Thoracic aorta (tissue), 2 donors: ENCODE results near the gene CALHM1. TPM values are rescaled to one million over a fixed set of nuclear protein-coding genes. Genes with fewer than 3 reads are reported as not detected.
A peak's percentile ranks its signal among the peaks of the same experiment; 100 is the strongest.

Experiments used
- ATAC-seq: fragments of 150-250 bp; one replicate; pipeline ENCODE4 v1.8.0; 2017; ENCODE audit warnings: low read depth; ENCODE audit not compliant: insufficient number of reproducible peaks, low FRiP score
- DNase-seq: peaks from one replicate; pipeline ENCODE4 v3.0.0-alpha.2; 2020; ENCODE audit warnings: low spot score
- H3K27ac ChIP-seq, 2 donors: fragments of 200-600 bp; sonication (generic); 1 replicate in 1 of 2; 2 replicates in 1 of 2; pipeline ENCODE4 v1.5.1; 2016; ENCODE audit warnings: mild to moderate bottlenecking in 2 of 2, moderate library complexity in 2 of 2
- H3K27me3 ChIP-seq: fragments of 200-600 bp; sonication (generic); replicated peaks from 2 replicates; pipeline ENCODE4 v1.6.0; 2016; ENCODE audit warnings: mild to moderate bottlenecking; ENCODE audit not compliant: insufficient read depth
- H3K36me3 ChIP-seq: fragments of 200-600 bp; sonication (generic); one replicate; pipeline ENCODE4 v1.5.1; 2016
- H3K4me1 ChIP-seq, 2 donors: fragments of 200-600 bp; sonication (generic); 1 replicate in 1 of 2; 2 replicates in 1 of 2; pipeline versions ENCODE4 v1.5.1 to v1.6.0; 2016; ENCODE audit warnings: low read depth in 2 of 2, mild to moderate bottlenecking in 1 of 2; ENCODE audit not compliant: control insufficient read depth in 1 of 2
- H3K4me3 ChIP-seq: fragments of 200-600 bp; sonication (generic); 2 replicates; pipeline ENCODE4 v1.5.1; 2016; ENCODE audit warnings: mild to moderate bottlenecking
- H3K9me3 ChIP-seq: fragments of 200-600 bp; sonication (generic); 2 replicates; pipeline ENCODE4 v1.5.1; 2016
- CTCF ChIP-seq: fragments of 200-600 bp; sonication (generic); IDR thresholded peaks from one replicate; pipeline ENCODE4 v1.5.1; 2019; ENCODE audit warnings: antibody characterized with exemption
- total RNA-seq, 2 donors: library from RNA; depleted of rRNA; stranded (reverse); fragments of >200 nt; gene quantifications; one replicate each; pipeline versions ENCODE4 v1.1.0 to v1.2.3, GENCODE V29; 2016

The CALHM1 gene
- total RNA-seq, 2 donors from 2014 or later = not detected

- peaks cover 5 to 18% of the 10 kb centered on the region in 2 donors for H3K4me1 ChIP-seq
- H3K36me3 ChIP-seq = no peaks in the 10 kb centered on the region
- no peaks in the 10 kb centered on the region for H3K9me3 ChIP-seq
- peak within 1 kb of the TSS; percentile 80 for H3K4me3 ChIP-seq
- DNase-seq = no peak
- ATAC-seq = no peak
- no peaks in the 10 kb centered on the region for H3K27me3 ChIP-seq
- no peak within 1 kb of the TSS for H3K27ac ChIP-seq
- TF ChIP-seq CTCF = no peak
These were observed 34.7 kb upstream of the CALHM1 start, which contains the start of gene NEURL1 for GRCh38 chr10:103493362-103493915. NEURL1 (plus strand) TSS chr10:103493705; CDS start chr10:103494388, 683 bp downstream.

GRCh38 chr10:103492655-103493261 is 34.1 kb upstream of the CALHM1 start:
- TF ChIP-seq CTCF = no peak
- H3K4me1 ChIP-seq = peaks cover 5 to 18% of the 10 kb centered on the region in 2 donors
- ATAC-seq = no peak
- no peak for DNase-seq
- H3K27me3 ChIP-seq = no peaks in the 10 kb centered on the region
- no peaks in the 10 kb centered on the region for H3K36me3 ChIP-seq
- no peaks in the 10 kb centered on the region for H3K9me3 ChIP-seq
- no peak overlapping the region for H3K27ac ChIP-seq
- no peak overlapping the region for H3K4me3 ChIP-seq

- DNase-seq = no peak
- no peak overlapping the region for H3K27ac ChIP-seq
These were observed 33.1 kb upstream of the CALHM1 start for GRCh38 chr10:103491729-103492364.

GRCh38 chr10:103490986-103491314 is 32.2 kb upstream of the CALHM1 start:
- ATAC-seq = no peak

More at GRCh38 chr10:103491729-103492364, 33.1 kb upstream of the CALHM1 start:
- H3K9me3 ChIP-seq = no peaks in the 10 kb centered on the region
- H3K36me3 ChIP-seq = no peaks in the 10 kb centered on the region
- peaks cover 5 to 18% of the 10 kb centered on the region in 2 donors for H3K4me1 ChIP-seq
- ATAC-seq = no peak
- H3K27me3 ChIP-seq = no peaks in the 10 kb centered on the region
- TF ChIP-seq CTCF = no peak
- no peak overlapping the region for H3K4me3 ChIP-seq

More at GRCh38 chr10:103490986-103491314, 32.2 kb upstream of the CALHM1 start:
- H3K9me3 ChIP-seq = no peaks in the 10 kb centered on the region
- no peak overlapping the region for H3K4me3 ChIP-seq
- TF ChIP-seq CTCF = no peak
- H3K36me3 ChIP-seq = no peaks in the 10 kb centered on the region
- no peak overlapping the region for H3K27ac ChIP-seq
- peaks cover 5 to 18% of the 10 kb centered on the region in 2 donors for H3K4me1 ChIP-seq
- no peaks in the 10 kb centered on the region for H3K27me3 ChIP-seq
- no peak for DNase-seq
